Right lobe of liver (tissue), 6 donors: Measurements from ENCODE around the gene ZNF398. TPM values are rescaled to one million over a fixed set of nuclear protein-coding genes. Genes with fewer than 3 reads are reported as not detected.

Experiments used
- ATAC-seq, 4 donors: fragments of 200-7000 bp; cut with Tn5 transposase; one replicate each; pipeline ENCODE4 v1.9.1; 2020; ENCODE audit warnings: mild to moderate bottlenecking in 4 of 4, moderate library complexity in 4 of 4
- DNase-seq, 3 donors: peaks; one replicate each; pipeline ENCODE4 v3.0.0-alpha.2; 2020
- H3K27ac ChIP-seq, 3 donors: fragments of 200-600 bp; one replicate each; pipeline ENCODE4 v1.8.0; 2022
- H3K27me3 ChIP-seq, 2 donors: fragments of 200-600 bp; one replicate each; pipeline ENCODE4 v1.8.0; 2022
- H3K36me3 ChIP-seq, 4 donors: fragments of 200-600 bp; sonication (generic) in 1 of 4; one replicate each; pipeline versions ENCODE4 v1.5.1 to v1.8.0; 2017 to 2022; ENCODE audit warnings: control low read depth in 1 of 4
- H3K4me1 ChIP-seq, 4 donors: fragments of 200-600 bp; sonication (generic) in 1 of 4; one replicate each; pipeline versions ENCODE4 v1.5.1 to v1.8.0; 2017 to 2022; ENCODE audit warnings: control low read depth in 1 of 4
- H3K4me3 ChIP-seq, 3 donors: fragments of 200-600 bp; one replicate each; pipeline ENCODE4 v1.8.0; 2022
- H3K9me3 ChIP-seq, 4 donors: fragments of 200-600 bp; sonication (generic) in 1 of 4; one replicate each; pipeline versions ENCODE4 v1.5.1 to v1.8.0; 2017 to 2022; ENCODE audit warnings: control low read depth in 1 of 4
- CTCF ChIP-seq, 4 donors: fragments of 200-600 bp in 3 of 4; fragments of 450-650 bp in 1 of 4; IDR thresholded peaks; one replicate each; pipeline versions ENCODE4 v1.5.1 to v1.8.0; 2016 to 2022; ENCODE audit warnings: antibody characterized with exemption in 4 of 4, mild to moderate bottlenecking in 2 of 4
- POLR2A ChIP-seq: fragments of 450-650 bp; IDR thresholded peaks from one replicate; pipeline ENCODE4 v1.6.1; 2017; ENCODE audit warnings: antibody characterized with exemption, mild to moderate bottlenecking
- WGBS: methylation state at CpG from one replicate; pipeline ENCODE4 v1.1.6; 2018; ENCODE audit warnings: low coverage, low lambda C conversion rate; ENCODE audit not compliant: insufficient coverage; ENCODE audit errors: missing lambda C conversion rate; 5-methylcytosine and 5-hydroxymethylcytosine counted together
- intact Hi-C, 2 donors: fragments of 100-400 bp; cut with DNase I; formaldehyde crosslinking; loops; one replicate each; pipeline versions ENCODE4 v1.11.2 to v1.14.1; 2022
- total RNA-seq, 6 experiments: library from RNA; depleted of rRNA in 2 of 6; stranded (reverse); fragments of >200 nt in 2 of 6; fragmentation: NEBNext Ultra II Directional in 3 of 6; extraction: Animal tissue kit (Norgen Biotek cat#: 25700) in 3 of 6; gene quantifications; one replicate each; pipeline versions ENCODE4 v1.1.0 to v1.2.4, GENCODE V29; 2016 to 2023
- donor health status: DM: no; HTN: yes; CAD: no.
- donor health status: DM: no; HTN: no; CAD: no.
- donor health status: DM: no; HTN: no; CAD: no.
- donor health status: DM: no; HTN: yes; CAD: no.
- donor health status: DM: no; HTN: yes; CAD: no.

ZNF398 gene
- total RNA-seq, 6 experiments from 2014 or later, result 5.3 to 7.9 (median 6.2) TPM

GRCh38 chr7:149161241-149161848 lies 14.1 kb downstream of the ZNF398 start:
- H3K36me3 ChIP-seq, result peaks cover 0 to 23% (median 7%) of the 10 kb centered on the region in 4 donors
- no peak for TF ChIP-seq CTCF (IDR thresholded peaks at IDR 0.05)
- TF ChIP-seq POLR2A, result no peak
- 63% methylated on average over 5 of the region's 5 CpGs for WGBS
- no peaks in the 10 kb centered on the region for H3K4me1 ChIP-seq
- no peak for ATAC-seq
- no peaks in the 10 kb centered on the region for H3K9me3 ChIP-seq
- no peak for DNase-seq
- H3K4me3 ChIP-seq, result no peak overlapping the region
- H3K27me3 ChIP-seq, result no peaks in the 10 kb centered on the region
- no peak overlapping the region for H3K27ac ChIP-seq
- intact Hi-C loops, result no loop called here

- H3K36me3 ChIP-seq, result peaks cover 0 to 62% (median 21%) of the 10 kb centered on the region in 4 donors
- H3K4me3 ChIP-seq, result no peak overlapping the region
- ATAC-seq (no peak), DNase-seq (no peak)
- intact Hi-C loops, result no loop called here
- TF ChIP-seq CTCF (IDR thresholded peaks at IDR 0.05), result no peak
- no peak for TF ChIP-seq POLR2A
- H3K27ac ChIP-seq, result no peak overlapping the region
- no peaks in the 10 kb centered on the region for H3K4me1 ChIP-seq
- no peaks in the 10 kb centered on the region for H3K27me3 ChIP-seq
- 60% methylated on average over 1 of the region's 1 CpG for WGBS
- H3K9me3 ChIP-seq, result no peaks in the 10 kb centered on the region
These were observed 18.9 kb downstream of the ZNF398 start for GRCh38 chr7:149166142-149166541.

- no peak for DNase-seq
- Histone ChIP-seq H3K4me3 (no peak overlapping the region), H3K27me3 (no peaks in the 10 kb centered on the region), H3K9me3 (no peaks in the 10 kb centered on the region), H3K4me1 (no peaks in the 10 kb centered on the region), H3K27ac (no peak overlapping the region), H3K36me3 (peaks cover 0 to 63% (median 21%) of the 10 kb centered on the region in 4 donors)
- intact Hi-C loops, result no loop called here
- no peak for ATAC-seq
- no peak for TF ChIP-seq POLR2A
- TF ChIP-seq CTCF (IDR thresholded peaks at IDR 0.05), result no peak
These were observed 19.5 kb downstream of the ZNF398 start for GRCh38 chr7:149166630-149167352.

- no peaks in the 10 kb centered on the region for H3K27me3 ChIP-seq
- ATAC-seq (no peak), DNase-seq (no peak)
- intact Hi-C loops, result no loop called here
- no peaks in the 10 kb centered on the region for H3K9me3 ChIP-seq
- TF ChIP-seq CTCF (IDR thresholded peaks at IDR 0.05), result no peak
- TF ChIP-seq POLR2A, result no peak
- H3K36me3 ChIP-seq, result peaks cover 0 to 63% (median 19%) of the 10 kb centered on the region in 4 donors
- WGBS, result 77% methylated on average over 9 of the region's 9 CpGs
- H3K4me3 ChIP-seq, result no peak overlapping the region
- H3K4me1 ChIP-seq, result no peaks in the 10 kb centered on the region
- H3K27ac ChIP-seq, result no peak overlapping the region
These were observed 24.8 kb downstream of the ZNF398 start for GRCh38 chr7:149171892-149172533.
